ENCODE data around the gene CFAP54. TPM values are rescaled to one million over a fixed set of nuclear protein-coding genes. Genes with fewer than 3 reads are reported as not detected.

The CFAP54 gene
- total RNA-seq, 1 experiment from 2014 or later = 0.09 TPM

GRCh38 chr12:96864335-96864734 lies 375.0 kb downstream of the CFAP54 start (continued):
- no peak for TF ChIP-seq CTCF (IDR thresholded peaks at IDR 0.05)

DNA sequence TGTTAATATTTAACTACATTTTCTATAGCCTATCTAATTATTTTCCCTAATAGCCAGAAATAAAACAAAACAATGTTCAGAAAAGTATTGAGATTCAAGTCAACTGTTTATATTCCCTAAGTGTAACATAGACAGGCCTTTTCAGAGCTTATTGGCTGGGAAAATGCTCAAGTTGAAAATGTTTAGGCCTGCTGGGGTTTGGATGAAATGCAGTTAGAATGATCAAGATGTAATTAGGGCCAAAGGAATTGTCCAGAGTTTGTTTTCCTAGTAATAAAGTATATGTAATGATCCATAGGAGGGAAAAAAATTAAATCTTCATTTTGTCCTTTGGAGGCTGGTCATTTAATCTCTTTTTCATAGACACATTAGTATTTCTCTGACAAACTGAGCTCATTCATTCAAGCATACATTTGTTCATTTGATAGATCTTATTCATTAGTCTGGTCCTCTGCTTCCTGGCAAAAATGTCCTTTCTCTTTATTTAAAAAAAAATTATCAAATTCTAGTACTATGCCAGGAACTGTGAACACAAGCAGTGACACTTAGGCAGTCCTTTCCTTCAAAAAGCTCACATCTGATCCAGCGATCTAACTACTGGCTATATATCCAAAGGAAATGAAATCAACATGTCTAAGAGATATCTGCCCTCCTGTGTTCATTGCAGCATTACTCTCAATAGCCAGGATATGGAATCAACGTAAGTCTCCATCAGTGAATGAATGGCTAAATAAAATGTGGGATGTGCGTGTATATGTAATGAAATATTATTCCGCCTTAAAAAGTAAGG lies 377.6 kb downstream of the CFAP54 start:
- Mint-ChIP-seq H3K27ac (no peak overlapping the region), H3K9me3 (peaks cover 3% of the 10 kb centered on the region; the same call in 1 of the 2 replicates), H3K27me3 (ENCODE audit: low read depth) (no peaks in the 10 kb centered on the region), H3K4me3 (no peak overlapping the region), H3K4me1 (peaks cover 13% of the 10 kb centered on the region), H3K36me3 (no peaks in the 10 kb centered on the region)
- CTCF ChIA-PET = no interaction called here
- DNase-seq (ENCODE audit: low spot score) (no peak), ATAC-seq (no peak)
- POLR2A ChIA-PET = no interaction called here
- TF ChIP-seq, protein P1, sequence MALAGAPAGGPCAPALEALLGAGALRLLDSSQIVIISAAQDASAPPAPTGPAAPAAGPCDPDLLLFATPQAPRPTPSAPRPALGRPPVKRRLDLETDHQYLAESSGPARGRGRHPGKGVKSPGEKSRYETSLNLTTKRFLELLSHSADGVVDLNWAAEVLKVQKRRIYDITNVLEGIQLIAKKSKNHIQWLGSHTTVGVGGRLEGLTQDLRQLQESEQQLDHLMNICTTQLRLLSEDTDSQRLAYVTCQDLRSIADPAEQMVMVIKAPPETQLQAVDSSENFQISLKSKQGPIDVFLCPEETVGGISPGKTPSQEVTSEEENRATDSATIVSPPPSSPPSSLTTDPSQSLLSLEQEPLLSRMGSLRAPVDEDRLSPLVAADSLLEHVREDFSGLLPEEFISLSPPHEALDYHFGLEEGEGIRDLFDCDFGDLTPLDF (CRISPR knock-in tag; IDR thresholded peaks at IDR 0.05) = no peak
- TF ChIP-seq, protein P2, sequence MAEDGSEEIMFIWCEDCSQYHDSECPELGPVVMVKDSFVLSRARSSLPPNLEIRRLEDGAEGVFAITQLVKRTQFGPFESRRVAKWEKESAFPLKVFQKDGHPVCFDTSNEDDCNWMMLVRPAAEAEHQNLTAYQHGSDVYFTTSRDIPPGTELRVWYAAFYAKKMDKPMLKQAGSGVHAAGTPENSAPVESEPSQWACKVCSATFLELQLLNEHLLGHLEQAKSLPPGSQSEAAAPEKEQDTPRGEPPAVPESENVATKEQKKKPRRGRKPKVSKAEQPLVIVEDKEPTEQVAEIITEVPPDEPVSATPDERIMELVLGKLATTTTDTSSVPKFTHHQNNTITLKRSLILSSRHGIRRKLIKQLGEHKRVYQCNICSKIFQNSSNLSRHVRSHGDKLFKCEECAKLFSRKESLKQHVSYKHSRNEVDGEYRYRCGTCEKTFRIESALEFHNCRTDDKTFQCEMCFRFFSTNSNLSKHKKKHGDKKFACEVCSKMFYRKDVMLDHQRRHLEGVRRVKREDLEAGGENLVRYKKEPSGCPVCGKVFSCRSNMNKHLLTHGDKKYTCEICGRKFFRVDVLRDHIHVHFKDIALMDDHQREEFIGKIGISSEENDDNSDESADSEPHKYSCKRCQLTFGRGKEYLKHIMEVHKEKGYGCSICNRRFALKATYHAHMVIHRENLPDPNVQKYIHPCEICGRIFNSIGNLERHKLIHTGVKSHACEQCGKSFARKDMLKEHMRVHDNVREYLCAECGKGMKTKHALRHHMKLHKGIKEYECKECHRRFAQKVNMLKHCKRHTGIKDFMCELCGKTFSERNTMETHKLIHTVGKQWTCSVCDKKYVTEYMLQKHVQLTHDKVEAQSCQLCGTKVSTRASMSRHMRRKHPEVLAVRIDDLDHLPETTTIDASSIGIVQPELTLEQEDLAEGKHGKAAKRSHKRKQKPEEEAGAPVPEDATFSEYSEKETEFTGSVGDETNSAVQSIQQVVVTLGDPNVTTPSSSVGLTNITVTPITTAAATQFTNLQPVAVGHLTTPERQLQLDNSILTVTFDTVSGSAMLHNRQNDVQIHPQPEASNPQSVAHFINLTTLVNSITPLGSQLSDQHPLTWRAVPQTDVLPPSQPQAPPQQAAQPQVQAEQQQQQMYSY (CRISPR knock-in tag; IDR thresholded peaks at IDR 0.05) = no peak
- TF ChIP-seq CTCF (IDR thresholded peaks at IDR 0.05) (no peak), CREM (CRISPR knock-in tag; IDR thresholded peaks at IDR 0.05) (no peak), ZNF281 (CRISPR knock-in tag; IDR thresholded peaks at IDR 0.05) (no peak), ZNF425 (CRISPR knock-in tag; conservative IDR thresholded peaks at IDR 0.05) (no peak), MAX (CRISPR knock-in tag; IDR thresholded peaks at IDR 0.05) (no peak), PREB (CRISPR knock-in tag; IDR thresholded peaks at IDR 0.05; ENCODE audit: borderline replicate concordance) (no peak), FOXK1 (CRISPR knock-in tag; IDR thresholded peaks at IDR 0.05) (no peak)
- TF ChIP-seq, protein P3, sequence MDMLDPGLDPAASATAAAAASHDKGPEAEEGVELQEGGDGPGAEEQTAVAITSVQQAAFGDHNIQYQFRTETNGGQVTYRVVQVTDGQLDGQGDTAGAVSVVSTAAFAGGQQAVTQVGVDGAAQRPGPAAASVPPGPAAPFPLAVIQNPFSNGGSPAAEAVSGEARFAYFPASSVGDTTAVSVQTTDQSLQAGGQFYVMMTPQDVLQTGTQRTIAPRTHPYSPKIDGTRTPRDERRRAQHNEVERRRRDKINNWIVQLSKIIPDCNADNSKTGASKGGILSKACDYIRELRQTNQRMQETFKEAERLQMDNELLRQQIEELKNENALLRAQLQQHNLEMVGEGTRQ (CRISPR knock-in tag; IDR thresholded peaks at IDR 0.05) = no peak
- TF ChIP-seq, protein P4, sequence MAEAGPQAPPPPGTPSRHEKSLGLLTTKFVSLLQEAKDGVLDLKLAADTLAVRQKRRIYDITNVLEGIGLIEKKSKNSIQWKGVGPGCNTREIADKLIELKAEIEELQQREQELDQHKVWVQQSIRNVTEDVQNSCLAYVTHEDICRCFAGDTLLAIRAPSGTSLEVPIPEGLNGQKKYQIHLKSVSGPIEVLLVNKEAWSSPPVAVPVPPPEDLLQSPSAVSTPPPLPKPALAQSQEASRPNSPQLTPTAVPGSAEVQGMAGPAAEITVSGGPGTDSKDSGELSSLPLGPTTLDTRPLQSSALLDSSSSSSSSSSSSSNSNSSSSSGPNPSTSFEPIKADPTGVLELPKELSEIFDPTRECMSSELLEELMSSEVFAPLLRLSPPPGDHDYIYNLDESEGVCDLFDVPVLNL (CRISPR knock-in tag; IDR thresholded peaks at IDR 0.05; ENCODE audit: borderline replicate concordance, low read depth) = no peak
- TF ChIP-seq, protein P5, sequence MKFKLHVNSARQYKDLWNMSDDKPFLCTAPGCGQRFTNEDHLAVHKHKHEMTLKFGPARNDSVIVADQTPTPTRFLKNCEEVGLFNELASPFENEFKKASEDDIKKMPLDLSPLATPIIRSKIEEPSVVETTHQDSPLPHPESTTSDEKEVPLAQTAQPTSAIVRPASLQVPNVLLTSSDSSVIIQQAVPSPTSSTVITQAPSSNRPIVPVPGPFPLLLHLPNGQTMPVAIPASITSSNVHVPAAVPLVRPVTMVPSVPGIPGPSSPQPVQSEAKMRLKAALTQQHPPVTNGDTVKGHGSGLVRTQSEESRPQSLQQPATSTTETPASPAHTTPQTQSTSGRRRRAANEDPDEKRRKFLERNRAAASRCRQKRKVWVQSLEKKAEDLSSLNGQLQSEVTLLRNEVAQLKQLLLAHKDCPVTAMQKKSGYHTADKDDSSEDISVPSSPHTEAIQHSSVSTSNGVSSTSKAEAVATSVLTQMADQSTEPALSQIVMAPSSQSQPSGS (CRISPR knock-in tag; IDR thresholded peaks at IDR 0.05; ENCODE audit: borderline replicate concordance, low read depth) = no peak
